ENCODE results near the gene PDGFC. TPM values are rescaled to one million over a fixed set of nuclear protein-coding genes. Genes with fewer than 3 reads are reported as not detected.

The PDGFC gene
- total and polyA plus RNA-seq, 2 of the 8 experiments (the other 6 are each of a cell fraction or from before 2014, with no cell fraction given) = 0.65 to 2.7 TPM

GRCh38 chr4:156931267-156931666 is 40.3 kb downstream of the PDGFC start:
- Histone ChIP-seq H3K9ac (replicated peaks in 1 of 4; ENCODE audit: extremely low read depth in 1 of 4, low read depth in 3 of 4, low read length in 3 of 4) (no peak overlapping the region), H3K23me2 (ENCODE audit: low read depth, low read length) (no peaks in the 10 kb centered on the region), H3K14ac (ENCODE audit: insufficient read length) (no peak overlapping the region), H2BK15ac (ENCODE audit: low read length) (no peak overlapping the region), H2AFZ (ENCODE audit: low read length) (no peak overlapping the region), H2BK20ac (ENCODE audit: low read length) (no peak overlapping the region), H3K23ac (ENCODE audit: insufficient read length) (no peak overlapping the region), H4K20me1 (replicated peaks in 1 of 2; ENCODE audit: control insufficient read depth in 1 of 2, insufficient read depth in 2 of 2, low read length in 2 of 2) (no peaks in the 10 kb centered on the region), H2BK5ac (ENCODE audit: low read depth, low read length) (no peak overlapping the region), H4K91ac (replicated peaks; ENCODE audit: insufficient read length, low read length) (no peak overlapping the region), H3K4me3 (ENCODE audit: extremely low read depth in 1 of 4, insufficient read depth in 2 of 4, low read depth in 3 of 4, low read length in 4 of 4) (no peak overlapping the region), H3K36me3 (ENCODE audit: control insufficient read depth in 2 of 4, insufficient read depth in 4 of 4, low read length in 3 of 4) (no peaks in the 10 kb centered on the region), H3K18ac (ENCODE audit: extremely low read depth, low read length) (no peak overlapping the region), H3K4me2 (ENCODE audit: insufficient read depth in 1 of 2, low read depth in 2 of 2, low read length in 2 of 2) (no peak overlapping the region), H3K9me3 (ENCODE audit: insufficient read depth in 2 of 2, low read depth in 1 of 2, low read length in 1 of 2) (no peaks in the 10 kb centered on the region), H2BK12ac (ENCODE audit: low read depth, low read length) (no peak overlapping the region), H2BK120ac (replicated peaks; ENCODE audit: low read depth, low read length) (no peak overlapping the region), H4K8ac (ENCODE audit: extremely low read depth, insufficient read depth, low read length) (no peak overlapping the region), H3K27ac (ENCODE audit: low read depth, low read length) (no peak overlapping the region), H3K79me1 (ENCODE audit: low read depth, low read length) (no peaks in the 10 kb centered on the region), H3K4ac (replicated peaks; ENCODE audit: insufficient read length, low read depth, low read length) (no peak overlapping the region), H3K79me2 (ENCODE audit: control insufficient read depth in 1 of 2, insufficient read depth in 2 of 2, low read length in 2 of 2) (no peaks in the 10 kb centered on the region), H3K27me3 (replicated peaks in 1 of 4; ENCODE audit: control insufficient read depth in 3 of 4, extremely low read depth in 1 of 4, insufficient read depth in 3 of 4, low read length in 3 of 4) (no peaks in the 10 kb centered on the region), H4K5ac (ENCODE audit: insufficient read length, low read depth, low read length) (no peak overlapping the region), H2AK5ac (ENCODE audit: low read depth, low read length) (no peak overlapping the region), H3K4me1 (replicated peaks in 1 of 4; ENCODE audit: control insufficient read depth in 3 of 4, insufficient read depth in 4 of 4, low read length in 3 of 4) (no peaks in the 10 kb centered on the region), H3K56ac (replicated peaks; ENCODE audit: insufficient read length, low read depth, low read length) (no peak overlapping the region)
- CTCF ChIA-PET (ENCODE audit: partially characterized antibody) = interaction anchor here (1.1 kb wide), 1 partner anchor 8 kb away, joined by 3 read pairs; no protein-coding TSS in a partner anchor
- POLR2A ChIA-PET (ENCODE audit: partially characterized antibody) = no interaction called here
- TF ChIP-seq POLR2AphosphoS5 (IDR thresholded peaks at IDR 0.05; ENCODE audit: low read depth, low read length) = no peak
- TF ChIP-seq POU5F1 (IDR thresholded peaks at IDR 0.05; ENCODE audit: low read depth, low read length) = no peak
- no peak for TF ChIP-seq USF2 (IDR thresholded peaks at IDR 0.05; ENCODE audit: low read length)
- no peak for TF ChIP-seq RNF2 (IDR thresholded peaks at IDR 0.05; ENCODE audit: borderline replicate concordance, low read depth, low read length, missing control alignments, poor library complexity, severe bottlenecking)
- no peak for DNase-seq (ENCODE audit: low read depth in 1 of 2, low spot score in 2 of 2)
- no peak for FAIRE-seq
- 97% methylated on average over 2 of the region's 2 CpGs; no CpG with 5 or more reads in 1 of the 2 experiments for WGBS, 2 experiments (ENCODE audit: extremely low coverage in 1 of 2, insufficient coverage in 1 of 2, insufficient read length in 1 of 2, insufficient replicate concordance in 2 of 2, low coverage in 1 of 2, low lambda C conversion rate in 2 of 2, missing lambda C conversion rate in 1 of 2)
